Measurements from ENCODE around the gene BUB1.

- TF ChIP-seq POLR2AphosphoS5 (IDR thresholded peaks at IDR 0.05) (no peak), CTCF (IDR thresholded peaks at IDR 0.05; ENCODE audit: poor library complexity, severe bottlenecking) (no peak)
These were observed 48.4 kb upstream of the BUB1 start for GRCh38 chr2:110726285-110726684.
